Measurements from ENCODE around the gene DCLK1.

Gene DCLK1

DNA sequence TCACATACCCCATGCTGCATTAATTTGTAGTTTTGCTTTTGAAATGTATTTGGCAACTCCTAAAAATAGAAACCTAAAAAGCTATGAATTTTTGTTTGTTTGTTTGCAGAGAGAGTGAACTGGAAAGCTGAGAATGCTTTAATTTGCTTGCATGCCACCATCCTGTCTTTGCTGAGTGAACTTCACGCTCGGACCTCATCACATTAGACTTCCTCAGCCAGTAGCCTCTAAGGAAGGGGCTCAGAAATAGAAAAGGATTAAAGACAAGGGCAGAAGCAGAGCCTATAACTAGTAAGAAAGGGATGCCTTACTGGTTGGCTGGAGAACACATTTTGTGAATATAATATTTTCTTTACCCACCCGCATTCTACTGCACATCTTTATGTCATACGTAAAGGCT, 275.1 kb downstream of the DCLK1 start:
- no peak for DNase-seq

GRCh38 chr13:35855531-35856019, 275.6 kb downstream of the DCLK1 start:
- peak; percentile 48 for DNase-seq

DNA sequence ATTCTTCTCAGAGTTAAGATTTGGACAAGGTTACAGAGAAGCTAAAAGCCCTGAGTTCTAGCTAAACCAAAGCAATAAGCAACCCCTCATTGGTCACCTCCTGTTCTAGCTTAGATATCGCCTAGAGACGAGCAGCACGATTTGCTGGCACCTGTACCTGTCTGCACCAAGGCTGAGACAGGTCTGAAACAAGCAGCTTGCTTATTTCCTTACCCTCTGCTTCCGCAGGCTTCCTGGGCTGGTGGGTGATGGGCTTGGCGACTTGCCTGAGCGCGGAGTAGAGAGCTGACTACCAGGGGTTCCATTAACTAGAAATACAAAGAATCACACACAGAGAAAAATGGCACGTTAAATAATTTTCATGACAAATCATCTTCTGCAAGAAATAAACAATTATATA, 276.9 kb downstream of the DCLK1 start:
- no peak for DNase-seq

- no peak for DNase-seq
These were observed 279.3 kb downstream of the DCLK1 start for GRCh38 chr13:35851881-35852280.

- no peak for DNase-seq
These were observed 279.8 kb downstream of the DCLK1 start for GRCh38 chr13:35851356-35851755.

DNA sequence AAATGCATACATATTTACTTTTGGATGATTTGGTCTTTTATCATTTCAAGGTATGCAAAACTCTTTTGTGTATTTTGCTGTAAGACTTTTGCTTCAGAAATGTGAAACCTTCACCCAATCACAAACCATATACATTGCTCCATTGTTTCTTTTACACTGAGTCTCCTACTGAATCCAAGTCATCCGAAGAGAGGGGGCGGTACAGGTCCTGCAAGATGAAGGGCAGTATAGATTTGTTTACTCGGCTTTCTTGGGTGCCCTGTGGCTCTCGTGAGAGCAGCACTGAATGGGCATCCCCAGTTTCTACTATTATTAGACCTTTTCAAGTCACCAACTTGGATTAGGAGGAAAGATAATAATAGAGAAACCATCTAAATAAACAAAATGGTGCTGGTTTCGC, 280.6 kb downstream of the DCLK1 start:
- DNase-seq = no peak

DNA sequence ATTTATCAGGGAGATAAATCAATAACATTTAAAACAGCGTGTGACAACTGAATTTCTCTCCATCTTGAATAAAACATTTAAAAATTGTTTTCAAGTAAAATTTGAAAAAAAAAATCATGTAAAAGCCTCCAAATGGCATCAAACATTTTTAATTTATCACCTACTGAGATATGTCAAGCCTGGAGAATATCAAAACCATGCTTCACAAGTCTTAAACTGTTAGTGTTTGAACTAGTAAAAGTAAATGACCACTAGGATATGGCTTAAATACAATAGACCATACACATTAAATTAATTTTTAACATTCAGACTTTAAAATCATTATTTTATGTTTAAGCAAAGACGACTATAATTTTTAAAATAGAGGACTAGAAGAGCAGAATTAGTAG, 281.9 kb downstream of the DCLK1 start:
- DNase-seq = no peak

GRCh38 chr13:35848336-35849255, 282.6 kb downstream of the DCLK1 start:
- no peak for DNase-seq

GRCh38 chr13:35843272-35843671, 287.9 kb downstream of the DCLK1 start:
- DNase-seq = no peak

- no peak for DNase-seq
These were observed 290.1 kb downstream of the DCLK1 start for GRCh38 chr13:35841060-35841521.

- no peak for DNase-seq
These were observed 291.4 kb downstream of the DCLK1 start for GRCh38 chr13:35839806-35840205.

GRCh38 chr13:35838356-35838755, 292.8 kb downstream of the DCLK1 start:
- peak; percentile 67 for DNase-seq

- no peak for DNase-seq
These were observed 294.7 kb downstream of the DCLK1 start for GRCh38 chr13:35836446-35836845.

DNA sequence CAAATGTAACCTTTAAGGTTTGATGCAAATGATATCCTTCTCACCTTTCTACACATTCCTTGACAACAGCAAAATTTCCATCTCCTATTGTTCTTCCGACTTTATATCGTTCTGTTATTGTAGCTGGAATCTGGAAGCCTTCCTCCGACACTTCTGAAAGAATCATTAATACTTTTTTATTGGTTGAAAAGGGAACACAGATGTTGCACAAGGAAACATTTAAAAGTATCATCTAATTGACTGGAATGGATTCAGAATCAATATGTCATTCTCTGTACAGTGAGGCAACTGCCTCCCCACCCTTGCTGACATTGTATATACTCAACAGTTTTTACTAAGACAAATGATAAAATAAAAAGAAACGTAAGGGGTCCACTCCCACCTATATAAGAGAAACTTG, 295.2 kb downstream of the DCLK1 start:
- no peak for DNase-seq

GRCh38 chr13:35833608-35834275, 297.4 kb downstream of the DCLK1 start:
- no peak for DNase-seq

DNA sequence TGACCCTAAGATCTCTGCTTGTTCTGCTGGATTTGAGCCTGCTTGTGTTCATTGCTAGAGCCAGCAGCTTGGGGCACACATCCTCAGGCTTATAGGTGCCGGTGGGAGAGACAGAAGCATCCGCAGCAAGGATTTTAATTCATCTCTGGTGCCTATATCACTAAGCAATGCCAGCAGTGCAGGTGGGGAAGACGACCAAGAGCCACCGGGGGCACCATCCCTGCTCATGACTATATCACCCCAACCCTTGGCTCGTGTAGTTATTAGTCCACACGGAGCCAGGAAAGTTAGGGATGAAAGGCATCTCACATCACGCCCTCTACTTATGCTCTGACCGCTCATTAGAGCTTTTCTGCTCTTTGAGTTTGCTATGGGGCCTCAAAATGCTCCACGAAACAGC, 298.2 kb downstream of the DCLK1 start:
- no peak for DNase-seq

- no peak for DNase-seq
These were observed 298.6 kb downstream of the DCLK1 start for GRCh38 chr13:35832551-35832950.

- DNase-seq = no peak
These were observed 300.2 kb downstream of the DCLK1 start for GRCh38 chr13:35830850-35831450.

DNA sequence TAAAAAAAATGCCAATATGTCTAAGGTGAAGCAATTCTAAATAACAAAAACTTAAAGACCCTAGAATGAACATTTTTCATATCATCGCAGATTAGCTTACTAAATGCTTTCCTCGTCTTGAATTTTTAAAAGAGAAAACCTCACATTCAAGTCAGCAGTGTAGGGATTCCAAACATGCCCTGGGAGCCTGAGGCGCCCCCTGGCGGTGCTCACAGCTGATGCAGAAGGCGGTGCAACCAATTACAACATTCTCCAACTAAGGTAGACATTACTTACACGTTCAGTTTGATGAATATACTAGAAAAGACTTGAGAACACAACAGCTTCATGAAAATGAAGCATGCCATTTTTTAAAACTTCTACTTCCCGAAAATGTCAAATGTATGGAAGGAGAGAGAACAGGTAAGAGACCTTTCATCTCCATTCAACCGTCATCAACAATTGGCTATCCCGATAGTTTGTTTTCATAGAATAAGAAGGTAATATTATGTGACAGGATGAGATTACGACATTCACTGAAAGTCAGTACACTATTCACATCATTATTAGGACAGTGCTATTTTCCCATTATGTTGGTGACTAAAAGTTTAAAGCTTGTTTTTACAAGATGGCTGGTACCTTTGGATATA, 304.4 kb downstream of the DCLK1 start:
- no peak for DNase-seq

DNA sequence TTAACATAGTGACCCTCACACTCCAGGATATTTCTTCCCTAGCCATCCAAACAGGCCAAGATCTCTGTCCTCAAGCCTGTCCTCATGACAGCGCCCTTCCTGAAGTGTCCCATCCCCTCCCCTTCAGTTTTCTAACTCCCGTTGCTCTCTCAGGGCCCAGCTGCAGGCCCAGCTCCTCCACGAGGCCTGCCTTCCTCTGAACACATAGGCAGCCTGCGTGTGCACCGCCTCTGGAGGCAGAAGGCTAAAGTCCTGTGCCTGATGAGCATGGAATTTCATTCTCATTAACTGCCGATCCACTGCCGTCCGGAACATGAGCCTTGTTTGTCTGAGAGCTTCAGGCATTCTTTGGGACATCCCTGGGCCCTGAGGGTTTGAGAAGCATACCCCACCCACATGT, 306.4 kb downstream of the DCLK1 start:
- no peak for DNase-seq

- no peak for DNase-seq
These were observed 306.8 kb downstream of the DCLK1 start for GRCh38 chr13:35824395-35824794.

GRCh38 chr13:35822666-35823065, 308.5 kb downstream of the DCLK1 start:
- DNase-seq = no peak

DNA sequence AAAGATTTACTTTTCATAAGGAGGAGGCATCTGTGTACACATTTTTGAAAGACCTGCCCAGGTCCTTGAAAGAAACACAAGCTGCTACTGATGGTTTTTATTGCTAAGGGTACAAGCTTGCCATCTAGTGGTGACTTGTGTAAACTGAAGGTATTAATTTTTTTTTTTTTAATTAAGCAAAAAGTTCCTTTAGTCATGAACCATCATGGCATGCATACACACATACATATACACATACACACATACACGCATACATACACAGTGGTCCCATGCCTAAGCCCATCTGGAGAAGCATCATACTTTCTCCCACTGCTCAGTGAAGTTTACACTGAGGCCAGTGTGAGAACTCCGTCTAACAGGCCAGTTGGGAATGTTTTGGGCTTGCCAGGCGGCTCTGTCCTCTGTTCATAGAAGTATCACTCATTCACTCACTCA, 312.5 kb downstream of the DCLK1 start:
- no peak for DNase-seq
